ENCODE results near the gene LPCAT3.
"Not testable (repeated sequence)": the region's sequence is repeated elsewhere in the genome, so short reads cannot be mapped to it uniquely, and the experiment has no call there.

GRCh38 chr12:7049445-7049951 lies 31.2 kb upstream of the LPCAT3 start:
- not testable (repeated sequence) for TF ChIP-seq CTCF, POLR2A (IDR thresholded peaks at IDR 0.05)

All from thyroid gland (tissue), 4 donors.